Subcutaneous adipose tissue (tissue), 4 donors: ENCODE data around the gene DACT3. TPM values are rescaled to one million over a fixed set of nuclear protein-coding genes. Genes with fewer than 3 reads are reported as not detected.

ENCODE experiments used
- small RNA-seq: library from RNA; depleted of rRNA; stranded (forward); fragments of <200 nt; gene quantifications from one replicate; pipeline ENCODE3, GENCODE V24; 2016
- total RNA-seq, 4 donors: library from RNA; depleted of rRNA; stranded (reverse); fragments of >200 nt; gene quantifications; one replicate each; pipeline ENCODE4 v1.1.0, GENCODE V29; 2016
- TF ChIP-seq, protein P1 (sequence below): fragments of 450-650 bp; IDR thresholded peaks from one replicate; pipeline ENCODE4 v1.5.1; 2016; ENCODE audit warnings: low read depth, mild to moderate bottlenecking, control low read depth, antibody characterized with exemption, moderate library complexity

DACT3 gene
- total RNA-seq, 4 donors from 2014 or later, result 0.22 to 0.68 (median 0.57) TPM; not detected in 1

DNA sequence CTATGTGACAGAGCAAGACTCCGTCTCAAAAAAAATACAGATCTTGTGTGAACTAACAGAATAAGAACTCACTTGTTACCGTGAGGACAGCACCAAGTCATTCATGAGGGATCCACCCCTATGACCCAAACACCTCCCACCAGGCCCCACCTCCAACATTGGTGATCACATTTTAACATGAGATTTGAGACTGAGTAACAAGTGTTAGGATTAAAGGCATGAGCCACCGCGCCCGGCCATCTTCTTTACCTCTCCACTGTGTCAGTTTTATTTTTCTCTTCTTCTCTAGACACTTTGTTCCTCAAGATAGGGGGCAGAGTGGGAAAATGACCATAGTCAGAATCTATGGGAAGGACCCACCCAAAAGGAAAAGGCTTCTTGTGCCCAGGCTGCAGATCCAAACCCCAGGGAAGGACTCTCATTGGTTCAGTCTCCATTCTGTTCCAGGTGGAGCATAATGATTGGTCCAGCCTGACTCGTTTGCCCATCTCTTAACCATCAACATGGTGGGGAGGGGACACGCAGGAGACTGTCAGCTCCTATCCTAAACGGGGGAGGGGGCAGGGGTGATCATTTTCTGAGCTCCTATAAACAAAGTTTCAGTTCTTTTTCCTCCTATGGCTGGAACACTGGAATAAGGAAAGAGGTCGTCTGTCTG, 61.1 kb downstream of the DACT3 start:
- TF ChIP-seq, protein P1, sequence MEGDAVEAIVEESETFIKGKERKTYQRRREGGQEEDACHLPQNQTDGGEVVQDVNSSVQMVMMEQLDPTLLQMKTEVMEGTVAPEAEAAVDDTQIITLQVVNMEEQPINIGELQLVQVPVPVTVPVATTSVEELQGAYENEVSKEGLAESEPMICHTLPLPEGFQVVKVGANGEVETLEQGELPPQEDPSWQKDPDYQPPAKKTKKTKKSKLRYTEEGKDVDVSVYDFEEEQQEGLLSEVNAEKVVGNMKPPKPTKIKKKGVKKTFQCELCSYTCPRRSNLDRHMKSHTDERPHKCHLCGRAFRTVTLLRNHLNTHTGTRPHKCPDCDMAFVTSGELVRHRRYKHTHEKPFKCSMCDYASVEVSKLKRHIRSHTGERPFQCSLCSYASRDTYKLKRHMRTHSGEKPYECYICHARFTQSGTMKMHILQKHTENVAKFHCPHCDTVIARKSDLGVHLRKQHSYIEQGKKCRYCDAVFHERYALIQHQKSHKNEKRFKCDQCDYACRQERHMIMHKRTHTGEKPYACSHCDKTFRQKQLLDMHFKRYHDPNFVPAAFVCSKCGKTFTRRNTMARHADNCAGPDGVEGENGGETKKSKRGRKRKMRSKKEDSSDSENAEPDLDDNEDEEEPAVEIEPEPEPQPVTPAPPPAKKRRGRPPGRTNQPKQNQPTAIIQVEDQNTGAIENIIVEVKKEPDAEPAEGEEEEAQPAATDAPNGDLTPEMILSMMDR, result no peak

DNA sequence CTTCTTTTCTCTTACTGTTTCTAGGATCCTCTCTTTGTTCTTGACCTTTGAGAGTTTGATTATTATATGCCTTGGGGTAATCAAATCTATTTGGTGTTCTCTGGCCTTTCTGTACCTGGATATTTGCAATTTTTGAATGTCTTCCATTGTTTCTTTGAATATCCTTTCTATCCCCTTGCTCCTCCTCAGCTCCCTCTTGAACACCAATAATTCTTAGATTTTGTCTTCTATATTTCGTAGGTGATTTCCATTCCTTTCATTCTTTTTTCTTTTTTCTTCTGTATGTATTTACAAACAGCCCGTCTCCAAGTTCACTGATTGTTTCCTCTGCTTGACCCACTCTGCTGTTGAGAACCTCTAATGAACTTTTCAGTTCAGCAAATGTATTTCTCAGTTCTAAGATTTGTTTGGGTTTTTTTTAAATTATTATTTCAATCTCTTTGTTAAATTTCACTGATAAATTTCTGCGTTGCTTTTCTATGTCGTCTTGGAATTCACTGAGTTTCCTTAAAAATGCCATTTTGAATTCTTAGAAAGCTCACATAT, 62.5 kb downstream of the DACT3 start:
- TF ChIP-seq, protein P1, result no peak

Small RNAs within 50 kb of the gene (small RNA-seq; reads per million reads assigned to genes)
- gene MIR320E (not detected), gene RN7SL364P (not detected)

Other genes with a start within 250 kb of the DACT3 start
- gene CCDC8, start 247.6 kb downstream of the DACT3 start, total RNA-seq, result 1 to 10 TPM in 3 of 4 donors, under 1 TPM in 1; 0.49 to 3.6 (median 2.4) TPM
- gene PNMA8C, start 232.2 kb downstream of the DACT3 start, total RNA-seq, result not detected
- 1 to 10 TPM in 1 of 4 donors, under 1 TPM in 3; 0.33 to 2.3 (median 0.78) TPM for gene PNMA8A, start 189.6 kb downstream of the DACT3 start, total RNA-seq
- 1 to 10 TPM in 3 of 4 donors, under 1 TPM in 1; 0.49 to 4.3 (median 2.2) TPM for gene PNMA8B, start 165.3 kb downstream of the DACT3 start, total RNA-seq
- 100 to 1,000 TPM in 3 of 4 donors, 10 to 100 TPM in 1; 62.3 to 256 (median 132) TPM for gene CALM3, start 59.9 kb downstream of the DACT3 start, total RNA-seq
- 1 to 10 TPM in 3 of 4 donors, under 1 TPM in 1; 0.94 to 2.9 (median 2.3) TPM for gene PTGIR, start 36.1 kb downstream of the DACT3 start, total RNA-seq
- not detected for gene GNG8, start 25.0 kb downstream of the DACT3 start, total RNA-seq
- 10 to 100 TPM; 14.5 to 50.9 (median 25.0) TPM for gene PRKD2, start 55.9 kb upstream of the DACT3 start, total RNA-seq
- gene FKRP, start 84.9 kb upstream of the DACT3 start, total RNA-seq, result 10 to 100 TPM in 2 of 4 donors, 1 to 10 TPM in 2; 7.0 to 14.3 (median 10.5) TPM
- gene STRN4, start 85.3 kb upstream of the DACT3 start, total RNA-seq, result 10 to 100 TPM; 37.7 to 73.7 (median 43.0) TPM
- 100 to 1,000 TPM in 2 of 4 donors, 10 to 100 TPM in 2; 63.3 to 185 (median 100) TPM for gene SLC1A5, start 127.4 kb upstream of the DACT3 start, total RNA-seq
- 100 to 1,000 TPM in 2 of 4 donors, 10 to 100 TPM in 2; 69.3 to 126 (median 97.3) TPM for gene AP2S1, start 189.7 kb upstream of the DACT3 start, total RNA-seq
- 10 to 100 TPM; 36.5 to 66.7 (median 50.9) TPM for gene ARHGAP35, start 199.8 kb upstream of the DACT3 start, total RNA-seq